ENCODE measurements around the gene RBM45.
"Not testable (repeated sequence)": the region's sequence is repeated elsewhere in the genome, so short reads cannot be mapped to it uniquely, and the experiment has no call there.

RBM45 gene

DNA sequence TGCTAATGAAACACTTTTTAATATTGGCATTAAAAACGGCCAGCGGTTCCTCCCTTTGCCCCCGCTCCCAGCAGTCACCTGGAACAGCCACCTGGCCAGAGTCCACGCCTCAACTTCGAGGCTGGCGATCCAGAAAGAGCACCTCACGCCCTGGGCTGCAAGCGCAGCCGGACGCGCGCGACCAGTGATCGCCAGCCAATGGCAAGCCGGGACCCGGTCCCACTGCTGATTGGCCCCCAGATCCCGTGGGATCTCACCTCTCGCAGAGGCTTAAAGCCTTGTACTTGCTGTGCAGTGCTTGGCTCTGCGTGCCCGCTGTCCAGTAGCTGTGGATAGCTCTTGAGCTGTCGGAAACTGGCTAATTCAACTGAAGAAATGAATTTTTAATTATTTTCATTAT is 4.1 kb upstream of the RBM45 start:
- DNase-seq: no peak

- DNase-seq: peak; percentile 25
Measured at GRCh38 chr2:178109813-178110212, 2.4 kb upstream of the RBM45 start.

- no peak for DNase-seq
Measured at GRCh38 chr2:178110681-178111080, 1.6 kb upstream of the RBM45 start.

GRCh38 chr2:178111743-178112142 is 494 bp upstream of the RBM45 start:
- DNase-seq: no peak

- DNase-seq: no peak
Measured at GRCh38 chr2:178114462-178114861, 2.2 kb downstream of the RBM45 start.

DNA sequence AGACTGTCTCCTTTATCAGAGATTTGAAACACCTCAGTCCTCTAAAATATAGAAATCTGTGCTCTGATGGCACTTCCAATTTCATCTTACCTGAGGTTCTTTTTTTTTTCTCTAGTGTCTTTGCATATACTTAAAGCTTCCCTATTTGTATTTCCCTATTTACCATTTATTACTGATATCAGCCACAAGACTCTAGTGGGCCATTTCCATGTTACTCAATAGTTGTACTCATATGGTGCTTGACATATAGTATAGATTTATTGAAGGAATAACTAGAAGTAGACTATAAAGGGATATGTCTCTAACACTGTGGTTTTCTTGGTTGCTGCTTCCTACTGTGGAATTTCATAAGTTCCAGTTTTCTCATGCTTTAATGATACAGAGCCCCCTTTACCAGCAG is 3.0 kb downstream of the RBM45 start:
- no peak for DNase-seq

DNA sequence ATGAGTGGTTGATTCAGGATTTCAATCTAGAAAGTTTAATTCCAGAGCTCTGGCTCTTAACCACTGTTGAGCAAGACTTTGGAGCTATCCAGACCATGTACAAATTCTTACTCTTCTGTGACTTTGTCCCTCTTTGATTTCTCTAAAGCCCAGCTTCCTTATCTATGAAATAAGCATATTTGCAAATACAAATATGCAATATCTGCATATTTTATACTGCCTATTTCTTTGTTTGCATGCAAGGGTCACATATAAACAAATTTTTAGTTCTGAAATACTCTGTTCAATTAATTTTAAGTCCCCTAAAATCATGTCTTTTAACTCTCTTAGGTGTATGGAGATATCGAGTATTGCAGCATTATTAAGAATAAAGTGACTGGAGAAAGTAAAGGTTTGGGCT is 5.5 kb downstream of the RBM45 start:
- no peak for DNase-seq

DNA sequence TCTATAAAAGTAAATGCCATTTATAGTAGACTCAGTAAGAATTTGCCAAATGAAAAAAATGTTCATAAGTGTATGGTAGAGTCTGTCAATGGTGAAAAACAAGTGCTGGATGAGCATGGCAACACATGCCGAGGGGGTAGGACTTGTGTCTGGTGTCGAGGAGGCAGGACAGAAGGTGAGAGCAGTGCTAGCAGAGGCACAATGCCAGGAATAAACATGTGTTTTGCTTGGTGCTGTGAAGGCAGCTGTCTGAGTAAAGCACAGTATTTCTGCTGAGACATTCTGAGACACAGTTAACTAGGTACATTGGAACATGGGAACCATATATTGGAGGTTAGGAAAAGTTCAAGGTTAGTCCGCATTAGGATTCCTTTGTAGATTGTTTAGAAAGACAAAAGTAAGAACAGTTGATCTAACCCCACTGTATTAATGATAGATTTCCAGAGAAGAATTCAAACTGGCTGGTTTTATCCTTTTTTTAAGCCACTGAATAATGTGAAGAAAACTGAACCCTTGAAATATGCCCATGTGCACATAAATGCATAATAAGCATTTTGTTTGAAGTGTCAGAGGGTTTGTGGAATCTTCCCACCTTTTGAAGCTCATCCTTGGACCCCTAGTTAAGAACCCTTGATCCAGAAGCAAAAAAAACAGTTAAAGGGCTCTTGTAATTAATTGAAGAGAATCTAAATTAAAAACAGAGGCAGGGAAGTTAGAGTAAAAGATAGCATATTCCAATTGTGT is 7.1 kb downstream of the RBM45 start:
- DNase-seq: no peak

DNA sequence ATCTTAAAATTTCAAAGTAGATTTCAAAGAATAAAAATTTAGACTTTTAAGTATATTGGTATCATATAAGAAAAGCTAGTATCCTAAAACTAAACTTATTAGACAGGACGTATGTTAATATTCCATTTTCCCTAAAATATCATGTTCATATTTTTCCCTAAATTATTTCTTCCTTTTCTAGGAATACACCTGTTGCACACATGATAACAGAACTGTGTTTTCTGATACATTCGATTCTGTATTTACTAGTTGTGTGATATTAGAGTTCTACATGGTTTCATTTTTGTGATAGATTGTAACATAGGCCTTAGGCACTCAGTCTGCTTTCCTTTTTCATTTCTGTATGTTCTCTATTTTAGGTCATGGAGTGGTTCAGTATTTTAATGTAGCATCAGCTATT is 10.9 kb downstream of the RBM45 start:
- no peak for DNase-seq

DNA sequence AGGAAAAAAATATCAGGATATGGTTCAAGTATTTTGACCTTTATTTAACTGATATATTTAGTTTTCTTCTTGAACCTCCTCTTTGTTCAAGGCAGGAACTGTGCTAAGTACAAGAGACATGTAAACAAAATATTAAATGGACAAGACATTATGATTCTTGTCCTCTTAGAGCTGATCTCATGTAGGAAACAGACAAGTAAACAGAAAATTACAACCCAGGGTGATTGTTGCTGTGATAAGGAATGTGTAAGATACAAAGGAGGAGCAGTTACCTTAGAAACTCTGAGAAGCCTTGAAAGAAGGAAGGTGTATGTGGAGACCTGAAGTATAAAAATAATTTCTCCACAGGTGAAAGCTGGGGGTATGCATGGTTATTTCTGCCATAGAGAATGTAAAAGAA is 12.9 kb downstream of the RBM45 start:
- no peak for DNase-seq

- DNase-seq: no peak
Measured at GRCh38 chr2:178125862-178126261, 13.6 kb downstream of the RBM45 start.

DNA sequence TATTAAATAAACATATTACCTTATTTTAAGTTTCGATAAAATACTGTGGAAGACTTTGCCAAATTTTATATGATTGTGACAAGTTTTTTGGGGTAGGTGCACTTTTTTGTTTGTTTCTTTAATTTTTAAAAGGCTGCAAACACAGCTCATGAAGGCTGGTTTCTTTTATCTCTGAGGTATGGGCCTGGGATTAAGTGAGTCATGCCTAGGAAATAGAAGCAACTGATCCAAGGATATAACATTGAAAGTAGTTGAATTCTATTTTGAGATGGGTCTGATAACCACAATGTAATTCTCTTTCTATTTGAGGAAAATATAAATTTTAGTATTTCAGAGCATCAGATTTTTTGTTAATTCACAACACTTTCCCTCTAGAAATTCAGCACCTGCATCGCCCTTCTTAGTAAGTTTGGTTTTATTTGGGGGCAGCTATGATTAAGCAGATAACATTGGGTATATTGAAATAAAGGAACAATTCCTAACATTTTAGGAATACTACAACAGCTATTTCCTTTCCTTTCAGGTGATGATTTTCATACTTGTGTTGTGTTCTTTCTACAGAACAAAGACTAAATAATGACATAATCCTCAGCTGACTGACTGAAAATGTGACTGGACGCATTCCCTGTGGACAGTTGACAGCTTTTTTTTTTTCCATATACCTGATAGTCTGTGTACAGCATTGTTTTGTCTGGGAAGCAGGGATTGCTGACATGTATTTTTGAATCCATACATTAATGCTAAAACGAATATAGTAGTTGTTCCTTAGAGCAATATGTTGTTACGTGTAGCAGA is 16.8 kb downstream of the RBM45 start:
- no peak for DNase-seq

DNA sequence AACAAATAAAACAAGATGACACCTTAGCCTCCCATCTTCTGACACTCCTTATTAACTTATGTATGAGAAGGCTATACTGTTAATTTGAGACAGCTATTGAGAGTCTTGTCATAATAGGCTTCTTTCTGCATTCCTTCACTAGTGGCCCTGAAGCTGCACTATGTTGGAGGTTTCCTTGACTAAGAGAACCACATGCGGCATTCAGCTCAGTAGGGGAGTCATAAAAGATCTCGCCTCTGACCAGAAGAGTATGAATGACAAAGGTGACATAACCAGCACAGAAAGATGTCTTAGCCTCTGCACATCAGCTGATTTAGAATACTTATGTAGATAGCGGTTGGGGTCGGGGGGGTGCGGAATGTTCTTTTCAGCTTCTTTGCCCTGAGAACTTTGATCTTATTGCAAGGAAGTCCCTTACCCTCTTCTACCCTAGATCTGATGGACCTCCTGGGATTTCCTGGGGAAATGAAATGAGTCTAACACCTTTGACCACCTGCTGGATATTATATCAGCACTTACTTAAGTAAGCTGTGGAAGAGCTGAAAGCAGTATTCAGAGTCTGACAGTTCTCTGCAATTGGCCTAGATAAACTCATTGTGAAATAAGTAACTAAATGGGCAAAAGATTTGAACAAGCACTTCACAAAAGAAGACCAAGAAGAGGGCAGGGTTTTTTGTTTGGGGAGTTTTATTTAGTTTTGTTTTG is 24.2 kb downstream of the RBM45 start:
- DNase-seq: no peak

- DNase-seq: no peak
Measured at GRCh38 chr2:178142274-178143065, 30.2 kb downstream of the RBM45 start.

- no peak for DNase-seq
Measured at GRCh38 chr2:178143481-178143880, 31.2 kb downstream of the RBM45 start.

- peak; percentile 47 for DNase-seq
Measured at GRCh38 chr2:178152033-178152432, 39.8 kb downstream of the RBM45 start.

DNA sequence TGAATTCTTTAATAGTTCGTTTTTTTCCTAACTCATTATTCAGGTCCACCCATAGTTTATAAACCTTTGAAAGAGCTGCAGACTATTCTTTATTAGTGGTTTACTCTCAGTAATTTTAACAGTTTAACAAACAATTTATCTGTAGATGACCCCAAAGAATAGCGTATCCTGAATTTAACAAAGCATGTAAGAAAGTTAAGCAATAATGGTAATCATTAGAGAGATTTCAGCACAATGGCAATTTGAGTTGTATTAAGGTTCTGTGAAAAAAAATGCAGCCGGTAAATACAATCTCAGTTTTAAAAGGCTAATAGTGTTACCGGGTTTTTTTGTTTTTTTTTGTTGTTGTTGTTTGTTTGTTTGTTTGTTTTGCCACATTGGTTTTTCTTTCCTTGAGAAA is 40.3 kb downstream of the RBM45 start:
- no peak for DNase-seq

GRCh38 chr2:178152977-178153376 is 40.7 kb downstream of the RBM45 start:
- no peak for DNase-seq

- not testable (repeated sequence) for DNase-seq
Measured at GRCh38 chr2:178153878-178154277, 41.6 kb downstream of the RBM45 start.

DNA sequence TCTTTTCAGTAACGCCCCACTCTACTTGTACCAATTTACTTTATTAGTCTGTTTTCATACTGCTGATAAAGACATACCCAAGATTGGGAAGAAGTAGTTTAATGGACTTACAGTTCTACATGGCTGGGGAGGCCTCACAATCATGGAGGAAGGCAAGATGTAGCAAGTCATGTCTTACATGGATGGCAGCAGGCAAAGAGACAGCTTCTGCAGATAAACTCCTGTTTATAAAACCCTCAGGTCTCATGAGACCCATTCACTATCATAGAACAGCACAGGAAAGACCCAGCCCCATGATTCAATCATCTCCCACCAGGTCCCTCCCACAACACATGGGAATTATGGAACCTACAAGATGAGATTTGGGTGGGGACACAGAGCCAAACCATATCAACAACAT is 43.3 kb downstream of the RBM45 start:
- no peak for DNase-seq

DNA sequence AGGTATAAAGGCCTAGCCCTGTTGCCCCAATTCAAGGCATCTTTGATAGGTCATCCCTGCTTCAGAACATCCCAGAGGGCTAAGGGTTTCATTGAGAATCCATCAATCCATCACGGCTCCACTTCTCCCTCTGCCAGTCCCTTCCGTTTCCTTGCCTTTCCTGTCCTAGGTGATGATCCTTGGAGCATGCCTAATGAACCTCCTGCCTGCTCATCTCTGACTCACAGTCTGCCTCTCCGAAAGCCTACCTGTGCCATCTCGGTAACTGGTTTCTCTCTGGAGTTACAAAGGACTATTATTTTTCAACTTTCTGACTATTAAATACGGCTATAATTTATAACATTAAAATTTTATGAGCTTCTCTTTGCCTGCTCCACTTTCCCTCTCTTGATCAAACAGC is 45.3 kb downstream of the RBM45 start:
- no peak for DNase-seq

GRCh38 chr2:178159966-178160365 is 47.7 kb downstream of the RBM45 start:
- no peak for DNase-seq

DNA sequence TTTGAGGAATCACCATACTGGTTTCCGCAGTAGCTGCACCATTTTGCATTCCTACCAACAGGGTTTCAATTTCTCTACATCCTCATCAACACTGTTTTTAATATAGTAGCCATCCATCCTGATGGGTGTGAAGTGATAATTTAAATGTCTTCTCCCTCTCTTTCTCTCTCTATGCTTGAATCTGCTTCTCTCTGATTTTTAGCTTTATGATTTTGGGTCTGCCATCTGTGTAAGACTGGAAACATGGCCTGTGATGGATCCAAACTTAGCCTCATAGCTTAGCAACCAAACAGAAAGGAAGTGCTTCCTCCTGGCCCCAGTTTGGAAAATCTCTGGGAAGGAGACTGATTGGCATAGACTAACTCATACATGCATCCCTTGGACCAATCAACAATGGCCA is 48.4 kb downstream of the RBM45 start:
- no peak for DNase-seq
